Neural cell (in vitro differentiated cells): ENCODE data around the gene NCK2.

Experiments used
- EP300 ChIP-seq: fragments of 450-650 bp; conservative IDR thresholded peaks from 2 replicates; pipeline ENCODE4 v1.6.1; 2014; ENCODE audit warnings: antibody characterized with exemption, mild to moderate bottlenecking, moderate library complexity; ENCODE audit not compliant: poor library complexity, severe bottlenecking
- EZH2 ChIP-seq: fragments of 200-600, 300-800 bp; shearing (Covaris generic), sonication (generic); IDR thresholded peaks from 2 replicates; pipeline ENCODE4 v1.6.1; 2014; ENCODE audit warnings: antibody characterized with exemption, low read length, borderline replicate concordance, mild to moderate bottlenecking; ENCODE audit not compliant: insufficient read depth, poor library complexity, severe bottlenecking
- POLR2AphosphoS5 ChIP-seq: IDR thresholded peaks from 2 replicates; pipeline ENCODE4 v1.6.1; 2012
- TF ChIP-seq, protein P1 (sequence below): fragments of 450-650 bp; IDR thresholded peaks from 2 replicates; pipeline ENCODE4 v1.5.1; 2014; ENCODE audit warnings: antibody characterized with exemption, mild to moderate bottlenecking, moderate library complexity; ENCODE audit not compliant: poor library complexity, severe bottlenecking

DNA sequence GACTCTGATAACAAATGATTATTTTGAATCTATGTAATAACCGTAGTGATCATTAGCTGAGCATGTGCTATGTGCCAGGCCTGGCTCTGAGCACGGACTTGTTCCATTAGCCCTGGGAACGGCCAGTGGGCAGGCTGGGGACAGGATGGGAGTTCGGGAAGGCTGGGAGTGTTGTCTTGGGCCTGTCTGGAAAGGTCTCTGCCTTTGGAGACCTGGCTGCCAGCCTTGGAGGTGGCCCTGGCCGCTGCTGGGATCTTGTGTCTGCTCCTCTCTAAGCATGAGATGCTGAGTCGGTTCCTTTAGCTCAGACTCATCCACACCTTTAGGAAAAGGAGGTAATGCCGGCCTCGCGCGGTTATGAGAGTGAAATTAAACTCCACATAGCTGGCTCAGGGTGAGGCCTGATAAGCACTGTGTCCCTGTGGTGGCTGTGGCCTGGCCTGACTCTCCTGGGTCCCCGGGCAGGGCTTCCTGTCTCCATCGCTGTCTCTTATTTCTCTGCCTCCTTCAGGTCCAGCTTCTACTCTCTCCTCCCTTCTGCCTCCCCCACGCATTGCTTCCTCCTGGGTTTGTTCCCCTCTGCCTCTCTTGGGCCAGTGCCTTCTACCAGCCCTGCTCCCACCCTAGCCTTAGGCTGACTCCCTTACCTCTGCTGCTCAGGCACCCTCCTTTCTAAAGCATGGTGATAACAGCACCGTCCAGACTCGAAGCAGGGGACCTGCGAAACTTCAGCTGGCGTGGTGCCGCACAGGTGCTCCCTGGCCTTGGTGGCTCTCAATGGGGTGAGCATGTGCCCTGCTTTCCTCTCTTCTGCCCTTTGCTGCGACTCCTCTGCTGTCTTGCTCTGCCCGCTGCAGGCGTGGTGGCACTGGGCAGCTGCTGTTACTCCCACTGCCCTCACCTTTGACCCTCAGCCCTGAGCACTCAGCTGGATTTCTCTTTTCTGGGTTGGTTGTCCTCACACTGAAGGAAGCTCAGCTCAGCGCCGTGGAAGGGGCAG, 41.8 kb downstream of the NCK2 start:
- TF ChIP-seq, protein P1, sequence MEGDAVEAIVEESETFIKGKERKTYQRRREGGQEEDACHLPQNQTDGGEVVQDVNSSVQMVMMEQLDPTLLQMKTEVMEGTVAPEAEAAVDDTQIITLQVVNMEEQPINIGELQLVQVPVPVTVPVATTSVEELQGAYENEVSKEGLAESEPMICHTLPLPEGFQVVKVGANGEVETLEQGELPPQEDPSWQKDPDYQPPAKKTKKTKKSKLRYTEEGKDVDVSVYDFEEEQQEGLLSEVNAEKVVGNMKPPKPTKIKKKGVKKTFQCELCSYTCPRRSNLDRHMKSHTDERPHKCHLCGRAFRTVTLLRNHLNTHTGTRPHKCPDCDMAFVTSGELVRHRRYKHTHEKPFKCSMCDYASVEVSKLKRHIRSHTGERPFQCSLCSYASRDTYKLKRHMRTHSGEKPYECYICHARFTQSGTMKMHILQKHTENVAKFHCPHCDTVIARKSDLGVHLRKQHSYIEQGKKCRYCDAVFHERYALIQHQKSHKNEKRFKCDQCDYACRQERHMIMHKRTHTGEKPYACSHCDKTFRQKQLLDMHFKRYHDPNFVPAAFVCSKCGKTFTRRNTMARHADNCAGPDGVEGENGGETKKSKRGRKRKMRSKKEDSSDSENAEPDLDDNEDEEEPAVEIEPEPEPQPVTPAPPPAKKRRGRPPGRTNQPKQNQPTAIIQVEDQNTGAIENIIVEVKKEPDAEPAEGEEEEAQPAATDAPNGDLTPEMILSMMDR = no peak
- no peak for TF ChIP-seq POLR2AphosphoS5
- no peak for TF ChIP-seq EP300
- no peak for TF ChIP-seq EZH2
